ENCODE results near the gene VSNL1. TPM values are rescaled to one million over a fixed set of nuclear protein-coding genes. Genes with fewer than 3 reads are reported as not detected.

VSNL1 gene
- total RNA-seq, 1 experiment from 2014 or later: 9.9 TPM

- no peak overlapping the region for H3K23ac ChIP-seq (ENCODE audit: insufficient read length, low read depth, low read length)
- H3K56ac ChIP-seq (ENCODE audit: insufficient read length, low read depth, low read length): no peak overlapping the region
- H3K23me2 ChIP-seq (ENCODE audit: insufficient read length, low read depth, low read length, poor library complexity, severe bottlenecking): no peaks in the 10 kb centered on the region
- H3K9ac ChIP-seq (ENCODE audit: extremely low read depth, insufficient read length, low read length): no peak overlapping the region
- TF ChIP-seq, protein P1, sequence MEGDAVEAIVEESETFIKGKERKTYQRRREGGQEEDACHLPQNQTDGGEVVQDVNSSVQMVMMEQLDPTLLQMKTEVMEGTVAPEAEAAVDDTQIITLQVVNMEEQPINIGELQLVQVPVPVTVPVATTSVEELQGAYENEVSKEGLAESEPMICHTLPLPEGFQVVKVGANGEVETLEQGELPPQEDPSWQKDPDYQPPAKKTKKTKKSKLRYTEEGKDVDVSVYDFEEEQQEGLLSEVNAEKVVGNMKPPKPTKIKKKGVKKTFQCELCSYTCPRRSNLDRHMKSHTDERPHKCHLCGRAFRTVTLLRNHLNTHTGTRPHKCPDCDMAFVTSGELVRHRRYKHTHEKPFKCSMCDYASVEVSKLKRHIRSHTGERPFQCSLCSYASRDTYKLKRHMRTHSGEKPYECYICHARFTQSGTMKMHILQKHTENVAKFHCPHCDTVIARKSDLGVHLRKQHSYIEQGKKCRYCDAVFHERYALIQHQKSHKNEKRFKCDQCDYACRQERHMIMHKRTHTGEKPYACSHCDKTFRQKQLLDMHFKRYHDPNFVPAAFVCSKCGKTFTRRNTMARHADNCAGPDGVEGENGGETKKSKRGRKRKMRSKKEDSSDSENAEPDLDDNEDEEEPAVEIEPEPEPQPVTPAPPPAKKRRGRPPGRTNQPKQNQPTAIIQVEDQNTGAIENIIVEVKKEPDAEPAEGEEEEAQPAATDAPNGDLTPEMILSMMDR (conservative IDR thresholded peaks at IDR 0.05): no peak
- H3K4ac ChIP-seq (ENCODE audit: low read depth, low read length): no peak overlapping the region
- no peak overlapping the region for H3T11ph ChIP-seq (ENCODE audit: low read length)
- no peaks in the 10 kb centered on the region for H3K27me3 ChIP-seq (ENCODE audit: insufficient read depth, low read length)
- no peak overlapping the region for H3K27ac ChIP-seq (ENCODE audit: insufficient read length, low read depth, low read length)
- no peak overlapping the region for H4K5ac ChIP-seq (ENCODE audit: insufficient read length, low read depth, low read length)
- no peak overlapping the region for H3K14ac ChIP-seq (ENCODE audit: insufficient read depth, low read length)
- no peak overlapping the region for H2BK120ac ChIP-seq (ENCODE audit: low read depth, low read length, poor library complexity, severe bottlenecking)
- H2BK12ac ChIP-seq (ENCODE audit: insufficient read length, low read depth, low read length): no peak overlapping the region
- no peak overlapping the region for H2BK20ac ChIP-seq (ENCODE audit: low read depth, low read length, poor library complexity, severe bottlenecking)
- H2BK5ac ChIP-seq (ENCODE audit: insufficient read length, low read length): no peak overlapping the region
- H4K20me1 ChIP-seq (ENCODE audit: control insufficient read depth, insufficient read depth, insufficient read length): no peaks in the 10 kb centered on the region
- peaks cover 18% of the 10 kb centered on the region; the same call in 1 of the 2 replicates for H3K79me2 ChIP-seq (ENCODE audit: insufficient read depth, low read length)
- Mint-ChIP-seq H3K4me1 (peaks cover 29 to 33% of the 10 kb centered on the region in 2 experiments), H3K4me3 (no peak overlapping the region), H3K27ac (no peak overlapping the region), H3K9me3 (no peaks in the 10 kb centered on the region), H3K36me3 (ENCODE audit: insufficient read depth in 1 of 3, low read depth in 3 of 3) (peaks cover 0 to 14% (median 2%) of the 10 kb centered on the region in 3 experiments; a peak in 4 of 7 replicates), H3K27me3 (ENCODE audit: low read depth) (no peaks in the 10 kb centered on the region)
- H3K4me2 ChIP-seq (ENCODE audit: insufficient read depth, insufficient read length, low read length): no peak overlapping the region
- peaks cover 13% of the 10 kb centered on the region for H3K4me1 ChIP-seq (ENCODE audit: insufficient read depth, low read length)
- H2BK15ac ChIP-seq (ENCODE audit: low read depth, low read length): no peak overlapping the region
- no peak overlapping the region for H4K91ac ChIP-seq (ENCODE audit: insufficient read length, low read depth, low read length)
- DNase-seq: no peak
- H2AK5ac ChIP-seq (ENCODE audit: insufficient read length, low read length): no peak overlapping the region
- H2AFZ ChIP-seq (ENCODE audit: low read length): no peak overlapping the region
- H3K18ac ChIP-seq (ENCODE audit: insufficient read length, low read depth, low read length): no peak overlapping the region
- WGBS (ENCODE audit: extremely low coverage, insufficient read length, low lambda C conversion rate): no CpG with 5 or more reads among the region's 2 CpGs
- no peaks in the 10 kb centered on the region for H3K9me3 ChIP-seq (ENCODE audit: control insufficient read depth, low read depth, low read length)
- peaks cover 3% of the 10 kb centered on the region for H3K79me1 ChIP-seq (ENCODE audit: insufficient read depth, low read depth, low read length, poor library complexity, severe bottlenecking)
- no peak overlapping the region for H4K8ac ChIP-seq (replicated peaks; ENCODE audit: insufficient read length, low read depth, low read length)
Observed at GRCh38 chr2:17581831-17582230, 41.3 kb downstream of the VSNL1 start.
